IPS-11a (cell line): ENCODE measurements around the gene GNA12.

ENCODE experiments used
- H3K4me3 ChIP-seq: one replicate; pipeline ENCODE4 v1.5.1; 2013; ENCODE audit warnings: low read depth, low read length, control low read depth

GNA12 gene

DNA sequence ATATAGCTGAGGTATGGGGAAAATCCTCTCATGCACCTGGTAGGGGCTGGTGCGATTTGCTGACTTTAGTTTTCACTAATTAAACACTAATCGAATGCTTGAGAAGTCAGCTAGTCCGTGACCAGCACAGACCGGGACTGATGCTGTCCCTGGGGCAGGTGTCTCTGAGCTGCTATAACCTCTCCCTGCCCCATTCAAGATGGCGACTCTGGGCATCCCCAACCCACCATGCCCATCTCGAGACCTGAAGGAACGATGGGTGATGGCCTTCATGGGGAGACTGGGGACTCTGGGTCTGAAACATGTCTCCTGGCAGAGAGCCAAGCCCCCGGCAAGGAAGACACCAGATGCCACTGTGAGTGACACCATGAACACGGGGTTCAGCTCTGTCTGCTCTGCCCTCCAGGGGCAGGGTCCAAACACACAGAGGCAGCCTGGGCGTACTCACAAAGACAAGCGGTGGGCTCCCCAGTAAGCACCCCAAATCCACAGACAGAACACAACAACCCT, 57.4 kb downstream of the GNA12 start:
- no peak overlapping the region for H3K4me3 ChIP-seq

DNA sequence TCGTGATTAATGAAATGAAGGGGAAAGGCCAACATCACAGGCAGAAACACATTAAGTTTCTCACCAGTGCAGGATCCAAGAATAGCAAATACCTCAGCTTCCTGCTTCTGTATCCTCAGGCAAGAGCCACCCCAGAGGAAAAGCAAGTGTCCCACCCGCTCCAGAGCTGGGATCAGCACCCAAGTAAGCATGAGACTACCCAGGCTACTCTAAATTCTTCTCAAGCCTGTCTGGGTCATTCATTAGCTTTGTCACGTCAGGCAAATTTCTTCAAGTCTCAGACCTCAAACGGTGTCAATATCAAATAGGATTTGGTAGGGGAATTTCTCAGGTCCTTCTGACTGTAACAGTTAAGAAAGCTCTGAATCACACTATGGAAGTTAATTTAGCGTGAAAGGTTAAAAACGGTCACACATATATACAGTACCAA, 59.0 kb downstream of the GNA12 start:
- no peak overlapping the region for H3K4me3 ChIP-seq

DNA sequence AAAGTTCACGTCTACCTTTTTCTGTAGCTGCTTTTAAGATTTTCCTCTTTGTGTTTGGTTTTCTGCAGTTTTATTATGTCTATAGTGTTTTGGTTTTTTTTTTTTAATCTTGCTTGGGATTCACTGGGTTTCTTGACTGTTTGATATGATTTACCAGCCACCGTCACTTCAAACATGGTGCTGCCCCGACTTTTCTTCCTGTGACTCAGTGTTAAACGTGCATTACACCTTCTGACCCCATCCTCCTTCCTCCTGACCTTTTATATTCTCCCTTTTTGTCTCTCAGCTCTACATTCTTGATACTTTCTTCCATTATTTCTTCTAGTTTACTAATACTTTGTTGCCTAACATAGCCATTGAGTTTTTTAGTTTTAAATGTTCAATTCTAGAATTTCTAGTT, 61.5 kb downstream of the GNA12 start:
- H3K4me3 ChIP-seq = no peak overlapping the region

DNA sequence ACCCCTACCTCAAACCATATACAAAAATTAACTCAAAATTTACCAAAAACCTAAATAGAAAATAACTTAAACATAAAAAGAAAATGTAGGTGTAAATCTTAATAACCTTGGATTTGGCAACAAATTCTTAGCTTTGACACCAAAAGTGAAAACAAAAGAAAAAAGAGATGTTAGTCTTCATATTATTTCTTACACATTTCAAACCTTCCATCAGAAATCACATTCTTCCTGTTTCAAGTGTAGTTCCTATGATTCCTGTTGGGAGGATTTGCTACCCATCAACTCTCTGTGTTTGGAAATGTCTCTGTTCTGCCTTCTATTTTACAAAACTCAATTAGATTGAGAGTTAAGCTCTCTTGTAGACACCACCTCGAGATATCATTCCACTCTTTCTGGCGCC, 62.0 kb downstream of the GNA12 start:
- no peak overlapping the region for H3K4me3 ChIP-seq

DNA sequence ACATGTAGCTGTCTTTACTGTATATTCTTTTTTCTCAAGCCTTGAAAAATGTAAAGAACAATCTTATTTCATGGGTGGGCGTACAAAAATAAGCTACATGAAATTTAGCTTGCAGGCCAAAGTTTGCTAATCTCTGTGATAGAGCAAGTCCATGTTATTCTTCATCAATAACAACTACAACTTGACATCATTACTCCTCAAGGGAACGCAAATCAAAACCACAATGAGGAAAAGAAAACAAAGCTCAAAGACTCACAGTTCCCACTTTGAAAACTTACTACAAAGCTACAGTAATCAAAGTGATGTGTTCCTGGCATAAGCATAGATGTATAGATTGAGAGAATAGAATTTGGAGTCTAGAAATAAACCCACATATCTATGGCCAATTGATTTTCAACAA, 62.5 kb downstream of the GNA12 start:
- H3K4me3 ChIP-seq = no peak overlapping the region

DNA sequence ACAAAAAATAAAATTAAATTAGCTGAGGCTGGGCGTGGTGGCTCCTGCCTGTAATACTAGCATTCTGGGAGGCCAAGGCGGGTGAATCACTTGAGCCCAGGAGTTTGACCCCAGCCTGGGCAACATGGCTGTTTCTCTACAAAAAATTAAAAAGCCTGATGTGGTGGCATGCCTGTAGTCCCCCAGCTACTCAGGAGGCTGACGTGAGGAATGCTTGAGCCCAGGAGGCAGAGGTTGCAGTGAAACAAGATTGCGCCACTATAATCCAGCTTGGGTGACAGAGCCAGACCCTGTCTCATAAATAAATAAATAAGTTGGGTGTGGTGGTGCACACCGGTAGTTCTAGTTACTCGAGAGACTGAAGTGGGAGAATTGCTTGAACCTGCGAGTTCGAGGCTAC, 65.1 kb downstream of the GNA12 start:
- H3K4me3 ChIP-seq = no peak overlapping the region

DNA sequence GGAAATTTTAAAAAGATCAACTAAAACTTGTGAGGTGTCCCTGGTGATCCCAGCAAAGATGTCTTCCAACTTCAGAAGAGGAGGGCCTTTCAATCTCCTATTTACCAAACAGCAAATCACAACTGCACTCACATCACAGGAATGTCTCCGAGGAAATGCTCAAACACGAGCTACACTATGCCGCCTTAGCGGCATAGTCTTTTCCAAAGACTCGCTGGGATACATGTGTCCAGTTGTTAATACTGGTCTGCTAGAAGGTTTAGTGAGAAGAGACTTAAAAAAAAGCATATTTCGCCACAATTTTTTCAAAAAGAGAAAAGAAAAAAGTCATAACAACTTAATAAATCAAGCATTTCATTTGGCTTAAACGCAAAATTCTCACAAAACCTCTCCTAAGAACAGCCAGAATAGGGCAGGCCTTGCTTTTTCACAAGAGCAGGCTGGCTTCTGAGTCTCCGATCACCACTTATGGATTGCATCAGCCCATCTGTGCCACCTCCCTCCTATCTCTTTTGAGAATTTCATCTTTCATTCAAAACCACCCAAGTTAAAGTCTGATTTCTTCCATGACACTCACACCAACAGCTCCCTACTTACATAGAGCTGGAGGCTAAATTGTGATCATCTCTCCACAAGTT, 66.1 kb downstream of the GNA12 start:
- H3K4me3 ChIP-seq = no peak overlapping the region

DNA sequence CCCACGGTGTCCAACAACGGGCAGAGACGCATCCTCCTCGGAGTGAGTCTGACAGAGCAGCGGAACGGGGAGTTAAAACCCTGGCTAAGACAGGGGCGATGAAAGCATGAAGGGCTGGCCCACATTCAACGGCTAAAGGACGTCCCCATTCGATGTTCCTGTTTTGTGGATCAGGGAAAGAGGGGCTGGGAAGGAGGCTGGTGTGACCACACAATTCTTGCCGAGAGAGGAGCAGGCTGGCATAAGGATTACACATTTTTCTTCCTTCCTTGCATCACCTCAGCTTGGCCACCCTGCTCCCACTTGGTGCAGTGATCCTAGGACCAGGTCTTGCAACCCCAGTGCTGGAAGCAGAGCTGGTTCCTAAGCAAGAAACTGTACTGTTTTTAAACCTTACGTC, 67.7 kb downstream of the GNA12 start:
- no peak overlapping the region for H3K4me3 ChIP-seq

DNA sequence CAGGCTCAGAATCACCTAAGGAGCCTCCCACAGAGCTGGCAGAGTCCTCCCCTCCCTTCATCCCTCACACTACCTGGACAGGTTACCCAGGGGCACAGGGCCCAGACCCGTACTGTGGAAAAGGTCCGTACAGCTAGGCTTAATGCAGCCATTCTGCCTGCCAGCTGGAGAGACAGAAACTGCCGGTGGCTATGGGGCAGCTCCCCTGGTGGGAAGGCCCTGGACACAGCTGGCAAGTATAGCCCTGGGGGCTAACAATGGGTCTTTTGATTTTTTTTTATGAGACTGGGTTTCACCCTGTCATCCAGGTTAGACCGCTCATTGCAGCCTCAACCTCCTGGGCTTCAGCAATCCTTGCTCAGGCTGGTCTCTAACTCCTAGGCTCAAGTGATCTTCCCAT, 68.3 kb downstream of the GNA12 start:
- no peak overlapping the region for H3K4me3 ChIP-seq

DNA sequence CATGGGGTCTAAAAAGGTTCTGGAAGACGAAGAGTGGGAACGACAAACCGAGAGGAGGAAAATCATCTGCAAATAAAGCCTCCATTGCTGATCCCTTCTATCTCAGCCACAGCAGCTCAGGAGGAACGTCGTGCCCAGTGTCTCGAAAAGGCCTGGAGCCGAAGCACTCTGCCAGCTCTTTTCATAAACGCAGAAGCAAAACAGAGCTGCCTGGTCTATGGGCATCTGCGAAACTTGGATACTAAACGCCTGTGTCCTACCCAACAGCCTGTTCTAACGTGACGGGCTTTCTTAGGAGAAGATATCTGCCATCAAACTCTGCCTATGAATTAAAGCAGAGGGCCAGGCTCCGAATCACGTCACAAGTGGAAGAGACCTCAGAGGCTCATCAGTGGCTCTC, 68.7 kb downstream of the GNA12 start:
- no peak overlapping the region for H3K4me3 ChIP-seq

DNA sequence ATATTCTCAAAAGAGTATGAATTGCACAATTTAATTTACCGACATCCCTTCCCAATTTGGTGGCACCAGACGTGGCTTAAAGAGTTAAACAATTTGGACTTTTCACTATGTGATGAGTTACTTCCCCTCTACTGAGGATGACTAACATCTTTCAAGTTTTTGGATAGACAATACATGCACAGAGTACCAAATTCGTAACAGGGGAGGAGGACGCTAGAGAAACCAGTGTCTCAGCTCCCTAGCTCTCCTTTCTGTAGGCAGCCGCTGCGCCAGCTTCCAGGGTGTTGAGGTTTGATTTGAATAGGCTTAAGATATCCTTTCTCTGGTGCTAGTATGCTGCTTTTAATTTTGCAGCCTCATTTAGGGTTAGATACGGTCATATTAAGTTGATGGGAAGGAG, 69.2 kb downstream of the GNA12 start:
- no peak overlapping the region for H3K4me3 ChIP-seq

DNA sequence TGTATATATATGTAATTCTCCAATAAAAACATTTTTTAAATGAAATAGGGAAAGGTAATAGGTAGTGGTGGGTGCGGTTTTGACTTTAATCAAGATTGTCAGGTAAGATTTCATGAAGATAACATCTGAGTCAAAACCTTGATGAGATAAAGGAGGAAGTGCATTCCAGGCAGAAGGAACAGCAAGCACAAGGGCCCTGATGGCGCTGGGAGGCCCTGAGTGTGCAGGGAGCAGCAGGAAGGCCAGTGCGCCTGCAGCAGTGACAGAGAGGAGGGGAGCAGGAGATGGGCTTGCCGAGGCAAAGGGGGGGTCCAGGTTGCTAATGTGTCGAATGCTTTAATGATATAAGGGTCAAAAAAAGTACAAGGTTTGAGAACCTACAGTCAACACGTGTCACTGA, 69.8 kb downstream of the GNA12 start:
- H3K4me3 ChIP-seq = no peak overlapping the region

DNA sequence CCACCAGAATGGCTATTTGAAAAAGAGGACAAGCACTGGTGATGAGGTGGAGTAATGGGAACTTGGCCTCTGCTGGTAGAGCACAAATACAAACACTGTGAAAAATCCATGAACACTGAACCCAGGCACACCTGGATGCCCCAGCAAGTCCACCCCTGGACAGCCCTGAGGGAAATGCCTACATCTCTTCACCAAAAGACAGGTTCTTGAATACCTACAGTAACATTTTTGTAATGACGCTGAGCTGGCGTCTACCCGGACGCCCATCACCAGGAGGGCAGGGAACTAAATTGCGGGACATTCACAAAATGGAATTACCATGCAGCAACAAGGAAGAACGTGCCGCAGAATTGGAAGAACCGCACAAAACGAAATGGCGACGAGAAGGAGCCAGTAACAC, 70.5 kb downstream of the GNA12 start:
- no peak overlapping the region for H3K4me3 ChIP-seq

DNA sequence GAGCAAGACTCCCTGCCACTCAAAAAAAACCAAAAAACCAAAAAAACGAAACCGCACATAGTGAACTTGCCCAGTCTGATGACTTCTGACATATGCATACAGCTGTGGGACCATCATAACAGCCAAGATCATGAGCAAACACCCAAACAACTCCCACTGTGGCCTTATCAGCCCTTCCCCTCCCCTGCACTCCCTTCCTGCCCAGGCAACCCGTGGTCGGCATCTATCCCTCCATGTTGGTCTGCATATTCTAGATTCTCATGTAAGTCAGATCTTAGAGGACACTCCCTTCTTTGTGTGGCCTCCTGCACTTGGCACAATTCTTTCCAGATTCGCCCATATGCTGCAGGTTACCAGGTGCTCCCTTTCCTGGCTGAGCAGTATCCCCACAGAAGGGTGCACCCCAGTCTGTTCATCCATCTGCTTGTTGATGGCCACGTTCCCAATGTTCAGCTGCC, 72.8 kb downstream of the GNA12 start:
- no peak overlapping the region for H3K4me3 ChIP-seq

DNA sequence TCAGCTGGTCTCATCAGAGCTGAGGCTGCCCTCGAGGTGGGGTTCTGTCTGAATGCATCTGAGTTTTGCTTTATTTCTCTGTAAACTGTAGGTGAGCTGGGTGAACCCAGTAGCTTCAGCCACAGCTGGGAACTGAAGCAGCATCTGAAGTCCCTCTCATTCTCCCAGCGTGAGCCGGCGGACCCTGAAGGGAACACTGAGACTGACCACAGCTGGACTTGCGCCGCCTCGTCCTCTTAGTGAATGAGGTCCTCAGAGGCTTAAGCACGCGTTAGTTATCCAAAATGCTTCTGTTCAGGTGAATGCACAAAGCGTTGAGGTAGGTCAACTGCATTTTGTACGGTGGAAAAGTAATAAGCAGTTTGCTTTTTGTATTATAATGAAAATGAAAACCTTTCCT, 79.5 kb downstream of the GNA12 start:
- H3K4me3 ChIP-seq = no peak overlapping the region

DNA sequence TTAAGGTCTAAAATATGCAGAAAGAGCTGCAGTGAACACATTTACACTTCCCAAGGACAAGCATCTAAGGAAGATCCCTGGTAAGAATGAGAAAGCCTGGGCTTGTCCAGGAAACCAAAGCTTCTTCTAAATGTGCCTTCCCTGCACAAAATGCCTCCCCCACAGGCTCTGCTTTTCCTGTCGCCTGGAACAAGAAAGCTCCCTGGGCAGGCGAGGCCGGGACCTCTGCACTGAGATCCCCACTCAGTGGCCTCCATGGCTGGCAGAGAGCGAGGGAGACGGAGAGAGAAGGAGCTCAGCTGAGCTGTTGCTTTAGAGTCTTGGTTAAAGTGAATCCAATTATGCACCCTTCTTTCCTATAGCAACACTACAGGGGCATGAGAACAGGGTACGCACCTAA, 80.5 kb downstream of the GNA12 start:
- no peak overlapping the region for H3K4me3 ChIP-seq

DNA sequence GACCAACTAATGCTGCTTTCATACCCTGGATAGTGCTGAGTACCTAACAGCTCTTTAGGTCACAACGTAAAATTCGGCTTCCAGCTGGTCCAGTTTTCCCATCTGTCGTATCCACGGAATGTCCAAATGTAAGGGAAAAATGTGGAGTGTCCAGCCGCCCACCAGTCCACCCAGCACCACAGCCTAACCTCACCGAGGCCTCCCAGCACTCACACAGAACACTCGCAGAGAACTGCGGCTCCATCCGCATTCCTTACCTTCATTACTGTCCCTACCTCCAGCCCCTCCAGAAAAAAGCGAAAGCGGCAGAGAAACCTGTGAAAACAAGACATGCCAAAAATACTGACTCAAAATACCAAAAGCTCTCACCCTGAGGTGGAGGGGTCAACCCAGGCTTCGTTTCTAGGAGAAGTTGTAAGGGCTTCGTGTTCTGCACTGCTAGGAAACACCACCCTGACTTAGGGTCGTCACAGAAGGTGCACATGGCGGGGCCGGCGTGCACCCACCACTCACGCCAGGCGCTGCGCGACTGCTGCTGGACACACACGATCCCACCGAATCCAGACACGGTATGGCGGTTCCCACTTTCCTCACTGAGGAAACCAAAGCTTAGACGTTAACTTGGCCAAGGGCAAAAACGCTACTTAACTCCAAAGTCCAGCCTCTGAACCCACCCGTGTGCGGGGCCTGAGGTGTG, 82.2 kb downstream of the GNA12 start:
- no peak overlapping the region for H3K4me3 ChIP-seq

DNA sequence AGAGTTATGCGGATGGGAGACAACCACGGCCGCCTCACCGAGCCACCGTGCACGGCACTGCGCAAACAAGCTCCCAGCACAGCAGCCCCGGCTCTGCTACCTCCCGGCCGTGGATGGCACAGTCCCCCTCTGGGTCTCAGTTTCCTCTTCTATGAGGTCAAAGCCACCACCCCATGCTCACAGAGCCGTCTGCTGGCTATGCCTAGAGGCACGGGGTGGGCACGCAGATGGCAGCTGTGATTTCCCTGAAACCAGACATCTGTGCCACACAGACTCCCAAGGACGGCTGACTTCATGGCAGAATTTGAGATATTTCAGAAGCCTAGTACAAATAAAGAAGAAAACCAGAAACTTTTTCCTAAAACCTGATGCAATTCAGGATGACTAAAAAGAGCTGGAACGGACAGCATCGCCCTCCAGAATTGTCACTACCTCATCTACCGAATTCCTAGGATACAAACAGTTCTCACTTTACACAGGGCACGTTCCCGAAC, 82.9 kb downstream of the GNA12 start:
- H3K4me3 ChIP-seq = no peak overlapping the region

DNA sequence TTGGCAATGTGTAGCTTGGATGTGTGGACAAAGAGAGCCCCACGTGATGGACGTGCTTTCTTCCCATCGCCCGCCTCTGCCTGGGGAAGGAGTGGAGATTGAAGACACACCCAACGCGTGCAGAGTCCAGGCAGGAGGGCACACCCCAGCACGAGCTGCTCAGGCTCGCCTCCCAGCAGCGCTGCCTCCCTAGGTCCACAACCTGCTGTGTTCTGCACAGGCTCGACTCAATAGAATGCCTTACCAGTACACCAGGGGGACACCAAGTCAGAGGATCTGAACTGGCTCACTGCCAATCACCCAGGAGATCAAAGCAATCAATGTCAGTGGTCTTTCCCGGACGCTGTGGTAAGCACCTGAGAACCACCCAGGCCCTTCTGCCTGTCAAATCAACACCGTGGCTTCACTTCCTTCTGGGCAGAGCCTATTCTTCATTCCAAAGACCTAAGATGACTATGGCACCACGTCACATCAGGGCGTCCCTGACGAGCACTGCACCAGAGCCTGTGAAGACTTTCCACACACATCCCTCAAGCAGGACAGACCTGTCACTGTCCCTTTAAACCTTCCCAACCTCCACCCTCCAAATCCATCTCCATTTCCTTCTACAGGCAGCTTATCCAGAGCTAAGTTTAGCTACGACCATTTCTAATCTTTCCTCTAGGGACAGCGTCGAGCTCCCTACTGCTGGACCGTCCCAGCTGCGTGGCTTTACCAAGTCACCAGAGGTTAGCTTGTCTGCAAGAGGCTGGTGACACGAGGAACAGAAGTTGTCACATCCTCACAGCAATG, 83.8 kb downstream of the GNA12 start:
- H3K4me3 ChIP-seq = no peak overlapping the region

DNA sequence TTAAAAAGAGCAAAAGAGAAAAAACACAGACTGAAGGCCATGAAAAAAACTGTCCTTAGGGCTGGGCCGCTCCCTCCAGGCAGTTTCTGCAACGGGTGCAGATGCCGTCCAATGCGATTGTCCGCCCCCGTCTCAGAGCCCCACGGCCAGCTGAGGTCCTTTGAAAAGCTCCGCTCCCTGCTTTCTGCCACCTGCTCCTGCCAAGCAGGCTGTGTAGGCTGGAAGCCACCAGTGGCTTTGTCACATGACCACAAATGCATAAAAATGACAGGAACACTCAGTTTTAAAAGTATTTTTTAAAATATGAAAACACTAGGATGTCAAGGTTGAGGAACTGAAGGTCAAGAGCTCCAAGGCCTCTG, 84.4 kb downstream of the GNA12 start:
- H3K4me3 ChIP-seq = no peak overlapping the region

DNA sequence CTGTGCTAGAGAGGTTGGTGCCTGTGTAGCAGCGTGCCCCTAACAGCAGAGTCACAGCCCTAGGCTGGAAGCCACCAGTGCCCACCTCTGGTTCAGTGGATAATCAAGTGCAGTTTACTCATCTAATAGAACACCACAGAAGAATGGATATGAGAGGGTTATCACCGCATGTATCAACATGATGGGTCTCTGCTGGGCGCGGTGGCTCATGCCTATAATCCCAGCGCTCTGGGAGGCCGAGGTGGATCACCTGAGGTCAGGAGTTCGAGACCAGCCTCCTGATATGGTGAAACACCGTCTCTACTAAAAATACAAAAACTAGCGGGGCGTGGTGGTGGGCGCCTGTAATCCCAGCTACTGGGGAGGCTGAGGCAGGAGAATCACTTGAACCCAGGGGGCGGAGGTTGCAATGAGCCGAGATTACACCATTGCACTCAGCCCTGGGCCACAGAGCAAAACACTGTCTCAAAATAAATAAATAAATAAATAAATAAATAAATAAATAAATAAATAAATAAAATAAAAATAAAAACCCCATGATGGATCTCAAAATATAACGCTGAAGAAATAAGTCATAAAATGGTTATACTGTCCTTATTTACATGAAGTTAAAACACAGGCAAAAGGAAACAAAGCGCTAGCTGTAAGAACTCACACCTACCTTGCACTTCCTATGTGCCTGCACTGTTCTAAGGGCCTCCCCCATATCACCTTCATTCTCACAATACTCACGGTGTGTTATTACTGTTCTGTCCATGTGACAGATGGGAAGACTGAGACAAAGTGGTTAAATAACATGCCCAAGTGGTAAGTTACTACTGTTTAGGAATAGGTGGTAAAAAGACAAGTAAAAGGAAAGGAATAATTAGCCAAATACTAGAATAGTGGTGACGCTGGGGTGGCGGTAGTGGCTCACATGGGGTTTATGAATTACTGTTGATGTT, 85.2 kb downstream of the GNA12 start:
- no peak overlapping the region for H3K4me3 ChIP-seq
